ENCODE measurements around the gene IQCF2. TPM values are rescaled to one million over a fixed set of nuclear protein-coding genes. Genes with fewer than 3 reads are reported as not detected.

IQCF2 gene
- total and polyA plus RNA-seq, 9 of the 15 experiments (the other 6 are each of a cell fraction or from before 2014, with no cell fraction given): not detected

GRCh38 chr3:51888463-51889105 is 27.2 kb downstream of the IQCF2 start (continued):
- TF ChIP-seq ZBTB40 (IDR thresholded peaks at IDR 0.05) (no peak), ZBTB40 (CRISPR knock-in tag; IDR thresholded peaks at IDR 0.05) (no peak), HDAC6 (IDR thresholded peaks at IDR 0.05; ENCODE audit: low read depth, low read length) (no peak), THRB (CRISPR knock-in tag; conservative IDR thresholded peaks at IDR 0.05) (no peak), IRF2 (CRISPR knock-in tag; IDR thresholded peaks at IDR 0.05) (no peak), RBM25 (IDR thresholded peaks at IDR 0.05; ENCODE audit: low read depth, low read length, severe bottlenecking) (peak; percentile 22), ZNF583 (CRISPR knock-in tag; IDR thresholded peaks at IDR 0.05) (no peak), SETDB1 (IDR thresholded peaks at IDR 0.05; ENCODE audit: low read length) (no peak), SUPT5H (IDR thresholded peaks at IDR 0.05) (no peak)

Data from K562 (cell line).